ENCODE data around the gene XPO6.

XPO6 gene

DNA sequence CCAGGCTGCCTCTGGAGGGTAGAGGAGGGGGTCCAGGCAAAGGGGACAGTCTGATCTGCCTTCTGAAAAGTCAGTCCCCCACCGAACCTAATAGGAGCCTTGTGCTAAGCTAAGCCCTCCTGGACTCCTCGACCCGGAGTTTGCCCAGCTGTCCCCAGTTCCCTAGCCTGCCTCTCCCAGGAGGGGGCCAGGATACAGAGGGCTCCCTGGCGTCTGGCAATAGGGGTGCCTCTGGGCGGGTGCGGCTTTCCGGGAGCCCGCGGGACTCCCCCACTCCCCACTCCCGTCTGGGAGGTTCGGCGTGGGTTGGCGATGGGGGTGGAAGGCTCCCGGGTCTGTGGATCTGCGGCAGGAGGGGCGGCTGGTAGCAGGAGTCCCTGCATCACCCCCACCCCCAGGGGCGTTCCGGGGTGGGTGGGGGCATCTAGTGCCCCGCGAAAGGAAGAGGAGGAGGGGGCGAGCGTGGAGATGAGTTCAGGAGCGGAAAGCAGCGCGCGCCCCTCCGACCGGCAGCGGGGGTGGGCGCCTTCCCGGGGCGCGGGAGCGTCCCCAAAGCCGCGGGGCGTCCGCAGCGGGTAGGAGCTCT, 149.4 kb downstream of the XPO6 start:
- Histone ChIP-seq H3K36me3 (ENCODE audit: control insufficient read depth, insufficient read depth, low read length) (no peaks in the 10 kb centered on the region), H3K9me3 (ENCODE audit: control insufficient read depth, low read length) (no peaks in the 10 kb centered on the region), H3K4me3 (ENCODE audit: extremely low read depth, insufficient read depth, low read length, poor library complexity, severe bottlenecking) (peak overlapping the region; percentile 19), H3K27ac (ENCODE audit: low read depth, low read length, severe bottlenecking) (no peak overlapping the region), H3K4me1 (ENCODE audit: control insufficient read depth, insufficient read depth, low read length, poor library complexity, severe bottlenecking) (no peaks in the 10 kb centered on the region)
- WGBS, 2 experiments (ENCODE audit: insufficient coverage in 2 of 2), result 7 to 11% methylated on average over 12 to 24 of the region's 39 CpGs

GRCh38 chr16:28061352-28062101, 150.2 kb downstream of the XPO6 start:
- 76 to 84% methylated on average over 4 to 8 of the region's 10 CpGs for WGBS, 2 experiments (ENCODE audit: insufficient coverage in 2 of 2)
- Histone ChIP-seq H3K27ac (ENCODE audit: low read depth, low read length, severe bottlenecking) (no peak overlapping the region), H3K4me1 (ENCODE audit: control insufficient read depth, insufficient read depth, low read length, poor library complexity, severe bottlenecking) (no peaks in the 10 kb centered on the region), H3K4me3 (ENCODE audit: extremely low read depth, insufficient read depth, low read length, poor library complexity, severe bottlenecking) (no peak overlapping the region), H3K36me3 (ENCODE audit: control insufficient read depth, insufficient read depth, low read length) (no peaks in the 10 kb centered on the region), H3K9me3 (ENCODE audit: control insufficient read depth, low read length) (no peaks in the 10 kb centered on the region)

- H3K36me3 ChIP-seq (ENCODE audit: control insufficient read depth, insufficient read depth, low read length), result no peaks in the 10 kb centered on the region
- no peak overlapping the region for H3K27ac ChIP-seq (ENCODE audit: low read depth, low read length, severe bottlenecking)
- WGBS, 2 experiments (ENCODE audit: insufficient coverage in 2 of 2), result 49 to 58% methylated on average over 8 to 9 of the region's 12 CpGs
Observed at GRCh38 chr16:28059841-28060575, 151.8 kb downstream of the XPO6 start.

DNA sequence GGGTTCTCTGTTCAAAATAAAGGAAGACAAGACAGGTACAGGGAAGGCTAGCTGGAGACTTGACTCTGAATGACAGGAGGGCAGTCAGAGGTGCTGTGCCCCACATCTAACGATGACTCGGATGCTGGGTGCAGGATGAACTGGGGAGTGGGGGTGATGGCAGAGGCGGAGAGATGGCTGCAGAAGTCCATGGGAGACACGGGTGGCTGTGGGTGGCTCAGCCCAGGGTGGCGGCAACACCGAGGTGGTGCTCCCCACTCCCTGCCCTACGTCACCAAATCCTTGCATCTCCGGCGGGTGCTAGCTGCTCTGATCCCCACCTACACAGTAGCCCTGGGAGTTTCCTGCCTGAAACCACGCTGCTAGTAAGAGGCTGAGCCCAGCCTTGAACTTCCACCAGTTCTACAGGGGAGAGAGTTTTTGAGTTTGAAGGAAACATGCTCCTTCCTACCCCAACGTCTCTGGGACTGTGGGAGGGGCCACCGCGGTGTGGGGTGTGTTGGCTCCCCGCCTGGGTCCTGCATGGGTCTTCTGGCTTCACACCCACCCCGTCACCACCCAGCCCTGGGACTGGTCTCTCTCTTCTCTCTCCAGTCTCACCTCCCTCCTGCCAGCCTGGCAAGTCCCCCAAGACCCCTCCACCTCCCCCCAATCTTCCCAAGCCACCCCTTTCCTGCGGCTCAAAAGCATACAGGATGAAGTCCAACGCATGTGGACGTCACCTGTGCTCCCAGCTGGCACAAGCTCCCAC, 152.8 kb downstream of the XPO6 start:
- Histone ChIP-seq H3K4me1 (ENCODE audit: control insufficient read depth, insufficient read depth, low read length, poor library complexity, severe bottlenecking) (no peaks in the 10 kb centered on the region), H3K9me3 (ENCODE audit: control insufficient read depth, low read length) (no peaks in the 10 kb centered on the region), H3K4me3 (ENCODE audit: extremely low read depth, insufficient read depth, low read length, poor library complexity, severe bottlenecking) (no peak overlapping the region), H3K27ac (ENCODE audit: low read depth, low read length, severe bottlenecking) (no peak overlapping the region), H3K36me3 (ENCODE audit: control insufficient read depth, insufficient read depth, low read length) (no peaks in the 10 kb centered on the region)
- WGBS, 2 experiments (ENCODE audit: insufficient coverage in 2 of 2), result 83 to 91% methylated on average over 10 to 14 of the region's 18 CpGs

More at GRCh38 chr16:28059841-28060575, 151.8 kb downstream of the XPO6 start:
- H3K9me3 ChIP-seq (ENCODE audit: control insufficient read depth, low read length), result no peaks in the 10 kb centered on the region
- no peaks in the 10 kb centered on the region for H3K4me1 ChIP-seq (ENCODE audit: control insufficient read depth, insufficient read depth, low read length, poor library complexity, severe bottlenecking)
- no peak overlapping the region for H3K4me3 ChIP-seq (ENCODE audit: extremely low read depth, insufficient read depth, low read length, poor library complexity, severe bottlenecking)

- H3K9me3 ChIP-seq (ENCODE audit: control insufficient read depth, low read length), result no peaks in the 10 kb centered on the region
- peaks cover 4% of the 10 kb centered on the region for H3K4me1 ChIP-seq (ENCODE audit: control insufficient read depth, insufficient read depth, low read length, poor library complexity, severe bottlenecking)
- WGBS, 2 experiments (ENCODE audit: insufficient coverage in 2 of 2), result 84 to 91% methylated on average over 8 of the region's 8 CpGs
- no peaks in the 10 kb centered on the region for H3K36me3 ChIP-seq (ENCODE audit: control insufficient read depth, insufficient read depth, low read length)
- H3K4me3 ChIP-seq (ENCODE audit: extremely low read depth, insufficient read depth, low read length, poor library complexity, severe bottlenecking), result no peak overlapping the region
- no peak overlapping the region for H3K27ac ChIP-seq (ENCODE audit: low read depth, low read length, severe bottlenecking)
Observed at GRCh38 chr16:28057949-28058348, 153.8 kb downstream of the XPO6 start.

GRCh38 chr16:28053461-28053860, 158.3 kb downstream of the XPO6 start:
- WGBS, 2 experiments (ENCODE audit: insufficient coverage in 2 of 2), result 78 to 88% methylated on average over 12 to 15 of the region's 15 CpGs
- Histone ChIP-seq H3K36me3 (ENCODE audit: control insufficient read depth, insufficient read depth, low read length) (no peaks in the 10 kb centered on the region), H3K27ac (ENCODE audit: low read depth, low read length, severe bottlenecking) (no peak overlapping the region), H3K4me3 (ENCODE audit: extremely low read depth, insufficient read depth, low read length, poor library complexity, severe bottlenecking) (no peak overlapping the region), H3K9me3 (ENCODE audit: control insufficient read depth, low read length) (peaks cover 5% of the 10 kb centered on the region), H3K4me1 (ENCODE audit: control insufficient read depth, insufficient read depth, low read length, poor library complexity, severe bottlenecking) (peaks cover 8% of the 10 kb centered on the region)

- H3K27ac ChIP-seq (ENCODE audit: low read depth, low read length, severe bottlenecking), result no peak overlapping the region
- no peaks in the 10 kb centered on the region for H3K36me3 ChIP-seq (ENCODE audit: control insufficient read depth, insufficient read depth, low read length)
- peaks cover 8% of the 10 kb centered on the region for H3K4me1 ChIP-seq (ENCODE audit: control insufficient read depth, insufficient read depth, low read length, poor library complexity, severe bottlenecking)
- H3K4me3 ChIP-seq (ENCODE audit: extremely low read depth, insufficient read depth, low read length, poor library complexity, severe bottlenecking), result no peak overlapping the region
- peaks cover 7% of the 10 kb centered on the region for H3K9me3 ChIP-seq (ENCODE audit: control insufficient read depth, low read length)
- WGBS, 2 experiments (ENCODE audit: insufficient coverage in 2 of 2), result 83% methylated on average over 2 to 5 of the region's 8 CpGs
Observed at GRCh38 chr16:28052274-28053128, 159.3 kb downstream of the XPO6 start.

- H3K9me3 ChIP-seq (ENCODE audit: control insufficient read depth, low read length), result peaks cover 7% of the 10 kb centered on the region
- H3K36me3 ChIP-seq (ENCODE audit: control insufficient read depth, insufficient read depth, low read length), result no peaks in the 10 kb centered on the region
- no peak overlapping the region for H3K27ac ChIP-seq (ENCODE audit: low read depth, low read length, severe bottlenecking)
- no peak overlapping the region for H3K4me3 ChIP-seq (ENCODE audit: extremely low read depth, insufficient read depth, low read length, poor library complexity, severe bottlenecking)
- H3K4me1 ChIP-seq (ENCODE audit: control insufficient read depth, insufficient read depth, low read length, poor library complexity, severe bottlenecking), result peaks cover 8% of the 10 kb centered on the region
- 81 to 88% methylated on average over 7 of the region's 7 CpGs for WGBS, 2 experiments (ENCODE audit: insufficient coverage in 2 of 2)
Observed at GRCh38 chr16:28051486-28051885, 160.3 kb downstream of the XPO6 start.
